Lower leg skin (tissue), 4 donors: ENCODE measurements around the gene PPFIA4. TPM values are rescaled to one million over a fixed set of nuclear protein-coding genes. Genes with fewer than 3 reads are reported as not detected.
A peak's percentile ranks its signal among the peaks of the same experiment; 100 is the strongest.

ENCODE experiments used
- DNase-seq, 2 donors: peaks; one replicate each; pipeline ENCODE4 v3.0.0-alpha.2; 2019; ENCODE audit warnings: low spot score in 2 of 2
- H3K4me3 ChIP-seq: fragments of 200-600 bp; sonication (generic); 2 replicates; pipeline ENCODE4 v1.5.1; 2017; ENCODE audit warnings: mild to moderate bottlenecking, low read depth; ENCODE audit not compliant: poor library complexity, severe bottlenecking
- CTCF ChIP-seq, 3 donors: fragments of 450-650 bp; IDR thresholded peaks; one replicate each; pipeline ENCODE4 v1.5.1; 2016; ENCODE audit warnings: antibody characterized with exemption in 3 of 3, mild to moderate bottlenecking in 3 of 3, moderate library complexity in 2 of 3
- POLR2A ChIP-seq, 2 donors: fragments of 450-650 bp; IDR thresholded peaks; one replicate each; pipeline ENCODE4 v1.6.1; 2016 to 2017; ENCODE audit warnings: antibody characterized with exemption in 2 of 2, mild to moderate bottlenecking in 1 of 2, moderate library complexity in 1 of 2
- WGBS, 2 donors: methylation state at CpG; one replicate each; pipeline ENCODE4 v1.1.5; 2018; 5-methylcytosine and 5-hydroxymethylcytosine counted together
- intact Hi-C: fragments of 100-400 bp; cut with DNase I; formaldehyde crosslinking; loops from one replicate; pipeline ENCODE4 v1.15.0; 2023; ENCODE audit warnings: low total_unique reads
- total RNA-seq, 4 donors: library from RNA; depleted of rRNA; stranded (reverse); fragments of >200 nt; gene quantifications; one replicate each; pipeline ENCODE4 v1.1.0, GENCODE V29; 2016

Gene PPFIA4
- total RNA-seq, 4 donors from 2014 or later = 1.7 to 4.0 (median 2.8) TPM

DNA sequence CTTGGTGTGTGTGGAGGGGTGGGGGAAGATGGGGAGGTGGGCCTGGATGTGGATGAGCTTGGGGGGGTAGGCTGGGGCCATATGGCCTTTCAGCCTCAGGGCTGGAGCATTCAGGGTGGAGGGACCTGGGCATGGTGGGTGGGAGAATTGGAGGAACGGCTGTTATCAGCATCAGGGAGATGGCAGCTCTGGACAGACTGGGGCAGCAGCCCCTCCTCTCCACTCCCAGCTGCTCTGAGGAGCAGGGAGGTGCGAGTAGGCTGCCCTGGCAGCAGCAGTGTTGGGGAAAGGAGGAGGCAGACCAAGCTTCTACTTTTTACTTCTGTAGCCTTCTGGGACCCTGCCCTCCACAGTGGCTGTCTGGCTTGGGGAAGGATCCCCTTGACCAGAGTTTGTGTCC is 10.2 kb downstream of the PPFIA4 start:
- intact Hi-C loops = loop anchor here (5.0 kb wide), 1 partner anchor 181 kb away; no protein-coding TSS in a partner anchor
- DNase-seq = no peak
- 41 to 54% methylated on average over 2 of the region's 2 CpGs for WGBS, 2 donors
- no peak overlapping the region for H3K4me3 ChIP-seq
- TF ChIP-seq CTCF (IDR thresholded peaks at IDR 0.05) (no peak), POLR2A (IDR thresholded peaks at IDR 0.05) (no peak)

GRCh38 chr1:203037509-203038190 is 11.4 kb downstream of the PPFIA4 start:
- intact Hi-C loops = loop anchor here (5.0 kb wide), 1 partner anchor 180 kb away; no protein-coding TSS in a partner anchor
- no peak for DNase-seq
- H3K4me3 ChIP-seq = no peak overlapping the region
- TF ChIP-seq CTCF (IDR thresholded peaks at IDR 0.05) = no peak
- TF ChIP-seq POLR2A (IDR thresholded peaks at IDR 0.05) = no peak
- WGBS, 2 donors = 70 to 83% methylated on average over 10 of the region's 10 CpGs

DNA sequence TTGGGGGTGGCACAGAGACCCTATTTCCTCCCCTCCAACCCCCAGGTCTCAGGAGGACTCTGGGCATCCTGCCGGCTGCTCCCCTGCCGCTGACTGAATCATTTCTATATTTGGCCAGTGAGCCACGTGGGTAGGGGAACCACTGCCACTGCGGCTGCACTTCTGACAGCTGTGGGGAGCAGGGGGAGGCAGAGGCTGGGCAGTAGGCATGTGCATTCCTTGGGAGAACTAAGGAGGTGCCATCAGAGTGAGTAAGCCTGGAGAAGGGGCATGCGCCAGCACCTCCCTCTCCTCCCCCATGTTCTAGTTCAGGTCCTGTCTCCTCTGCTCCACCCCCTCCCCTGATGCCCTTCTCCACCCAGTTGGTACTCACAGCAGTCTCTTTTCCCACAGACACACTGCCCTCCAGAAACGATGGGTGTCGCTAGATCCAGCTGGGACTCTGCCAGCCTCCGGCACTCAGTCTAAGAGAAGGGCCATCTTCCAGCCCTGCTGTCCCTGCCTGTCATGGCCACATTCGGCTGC is 12.0 kb downstream of the PPFIA4 start:
- TF ChIP-seq CTCF (IDR thresholded peaks at IDR 0.05) = no peak
- intact Hi-C loops = loop anchor here (5.0 kb wide), 1 partner anchor 179 kb away; no protein-coding TSS in a partner anchor
- DNase-seq = no peak
- WGBS, 2 donors = 24 to 25% methylated on average over 9 of the region's 9 CpGs
- H3K4me3 ChIP-seq = no peak overlapping the region

DNA sequence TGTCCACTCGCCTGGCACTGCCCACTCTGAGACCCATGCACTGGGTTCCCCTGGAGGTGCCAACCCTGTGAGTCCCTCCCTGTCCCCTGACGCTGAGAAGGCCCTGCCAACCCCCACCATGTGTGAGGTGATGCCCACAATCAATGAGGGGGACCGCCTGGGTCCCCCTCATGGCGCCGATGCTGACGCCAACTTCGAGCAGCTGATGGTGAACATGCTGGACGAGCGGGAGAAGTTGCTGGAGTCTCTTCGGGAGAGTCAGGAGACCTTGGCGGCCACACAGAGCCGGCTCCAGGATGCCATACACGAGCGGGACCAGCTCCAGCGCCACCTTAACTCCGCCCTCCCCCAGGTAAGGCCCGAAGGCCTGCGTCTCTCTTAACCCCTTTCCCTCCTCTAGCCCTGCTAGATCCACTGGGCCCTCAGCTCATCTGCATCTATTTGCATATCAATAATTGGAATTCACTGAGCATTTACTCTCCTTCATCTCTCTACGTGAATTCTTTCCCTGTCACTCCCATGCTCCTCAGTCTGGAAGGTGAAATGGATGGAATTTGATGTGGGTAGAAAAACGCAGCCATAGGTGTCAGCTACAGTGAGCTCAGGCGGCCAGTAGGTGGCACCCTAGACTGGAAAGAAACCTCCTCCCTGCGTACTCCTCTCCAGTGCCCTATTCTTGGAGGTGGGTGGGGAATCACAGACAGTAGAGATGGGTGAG is 12.8 kb downstream of the PPFIA4 start:
- WGBS, 2 donors = 40 to 45% methylated on average over 15 to 19 of the region's 22 CpGs
- no peak overlapping the region for H3K4me3 ChIP-seq
- intact Hi-C loops = loop anchor here (5.0 kb wide), 1 partner anchor 178 kb away; no protein-coding TSS in a partner anchor
- no peak for TF ChIP-seq POLR2A (IDR thresholded peaks at IDR 0.05)
- TF ChIP-seq CTCF (IDR thresholded peaks at IDR 0.05) = peak in 1 of 3 donors; percentile 87
- DNase-seq = peak; percentile 63 to 89

DNA sequence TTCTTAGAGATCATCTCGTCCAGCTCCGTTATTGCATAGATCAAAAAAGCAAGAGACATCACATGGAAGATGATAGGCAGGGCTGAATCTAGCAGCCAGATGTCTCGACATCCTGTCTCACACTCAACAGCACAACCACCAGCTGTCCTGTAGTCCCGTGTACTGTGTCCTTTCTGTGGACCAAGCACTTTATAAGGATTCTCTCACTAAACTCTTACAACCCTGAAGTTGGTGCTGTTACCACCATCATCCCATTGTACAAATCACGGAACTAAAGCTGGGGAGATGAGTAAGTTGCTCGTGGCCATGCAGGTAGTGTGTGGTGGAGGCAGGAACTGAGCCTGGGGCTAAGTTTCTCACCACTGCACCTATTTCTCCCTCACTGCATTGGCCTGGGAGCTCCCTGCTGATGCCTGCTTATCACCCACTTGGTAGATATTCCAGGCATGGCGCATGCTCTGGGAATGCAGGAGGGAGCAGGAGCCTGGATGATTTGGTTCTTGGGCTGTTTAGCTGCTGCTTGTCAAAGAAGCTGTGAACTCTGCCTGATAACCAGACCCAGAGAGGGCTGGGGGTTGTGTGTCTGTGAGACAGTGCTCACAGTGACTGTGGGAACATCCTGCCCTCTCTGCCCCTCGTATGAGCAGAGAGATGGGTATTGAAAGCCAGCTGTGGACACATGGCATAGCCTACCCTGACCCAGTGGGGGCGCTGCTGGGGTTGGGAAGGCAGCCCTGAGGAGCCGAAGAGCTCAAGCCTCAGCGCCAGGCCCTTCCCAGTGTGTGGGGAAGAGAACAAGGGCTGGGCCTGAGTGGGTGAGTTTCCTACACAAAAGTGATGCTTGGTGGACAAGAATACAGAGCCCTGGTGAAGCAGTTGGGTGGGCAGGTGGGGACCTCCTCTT is 13.6 kb downstream of the PPFIA4 start:
- WGBS, 2 donors = 53 to 62% methylated on average over 11 of the region's 11 CpGs
- TF ChIP-seq POLR2A (IDR thresholded peaks at IDR 0.05) (no peak), CTCF (IDR thresholded peaks at IDR 0.05) (no peak)
- intact Hi-C loops = loop anchor here (5.0 kb wide), 1 partner anchor 177 kb away; no protein-coding TSS in a partner anchor

More for the DNA sequence above, 13.6 kb downstream of the PPFIA4 start:
- H3K4me3 ChIP-seq = no peak overlapping the region
- peak in 1 of 2 donors; percentile 82 for DNase-seq
